ENCODE data around the gene KRT7.

The KRT7 gene

GRCh38 chr12:52186118-52186840 lies 46.8 kb upstream of the KRT7 start:
- ChIA-PET POLR2A (interaction anchor here (0.6 to 1.2 kb wide), 4 partner anchors 9 to 39 kb away, joined by 3 to 8 read pairs (median 4); no protein-coding TSS in a partner anchor), CTCF (interaction anchor here (1.0 to 4.6 kb wide), 16 partner anchors 9 to 141 kb away, joined by 3 to 29 read pairs (median 4); partner anchors contain the start of gene KRT86)
- peak; percentile 46 for DNase-seq (ENCODE audit: low read depth, low spot score)
- no peak overlapping the region for H3K4me3 ChIP-seq (ENCODE audit: low read depth, low read length)
- no peak for TF ChIP-seq CTCF (IDR thresholded peaks at IDR 0.05; ENCODE audit: insufficient read depth, low read length, missing control alignments)

- no peak for TF ChIP-seq CTCF (IDR thresholded peaks at IDR 0.05; ENCODE audit: insufficient read depth, low read length, missing control alignments)
- ChIA-PET CTCF (interaction anchor here (1.3 to 7.6 kb wide), 5 partner anchors 11 to 65 kb away, joined by 3 to 71 read pairs (median 4); no protein-coding TSS in a partner anchor), POLR2A (no interaction called here)
- no peak overlapping the region for H3K4me3 ChIP-seq (ENCODE audit: low read depth, low read length)
- no peak for DNase-seq (ENCODE audit: low read depth, low spot score)
These were observed 45.8 kb upstream of the KRT7 start for GRCh38 chr12:52187206-52187605.

GRCh38 chr12:52187640-52188039 lies 45.4 kb upstream of the KRT7 start:
- ChIA-PET POLR2A (no interaction called here), CTCF (interaction anchor here (1.3 to 7.6 kb wide), 4 partner anchors 12 to 65 kb away, joined by 3 to 71 read pairs (median 5); no protein-coding TSS in a partner anchor)
- DNase-seq (ENCODE audit: low read depth, low spot score) = no peak
- no peak for TF ChIP-seq CTCF (IDR thresholded peaks at IDR 0.05; ENCODE audit: insufficient read depth, low read length, missing control alignments)
- no peak overlapping the region for H3K4me3 ChIP-seq (ENCODE audit: low read depth, low read length)

- CTCF ChIA-PET = interaction anchor here (0.6 to 7.6 kb wide), 6 partner anchors 8 to 145 kb away, joined by 3 to 71 read pairs (median 4); no protein-coding TSS in a partner anchor
- POLR2A ChIA-PET = no interaction called here
- H3K4me3 ChIP-seq (ENCODE audit: low read depth, low read length) = no peak overlapping the region
- TF ChIP-seq CTCF (IDR thresholded peaks at IDR 0.05; ENCODE audit: insufficient read depth, low read length, missing control alignments) = no peak
- no peak for DNase-seq (ENCODE audit: low read depth, low spot score)
These were observed 44.4 kb upstream of the KRT7 start for GRCh38 chr12:52188658-52189057.

- TF ChIP-seq CTCF (IDR thresholded peaks at IDR 0.05; ENCODE audit: insufficient read depth, low read length, missing control alignments) = no peak
- no peak overlapping the region for H3K4me3 ChIP-seq (ENCODE audit: low read depth, low read length)
- POLR2A ChIA-PET = interaction anchor here (0.6 to 1.2 kb wide), 3 partner anchors 8 to 43 kb away, joined by 3 read pairs; no protein-coding TSS in a partner anchor
- DNase-seq (ENCODE audit: low read depth, low spot score) = no peak
- CTCF ChIA-PET = interaction anchor here (0.6 to 7.6 kb wide), 12 partner anchors 8 to 690 kb away, joined by 3 to 71 read pairs (median 4); no protein-coding TSS in a partner anchor
These were observed 43.5 kb upstream of the KRT7 start for GRCh38 chr12:52189376-52190174.
